ENCODE measurements around the gene ADD3. TPM values are rescaled to one million over a fixed set of nuclear protein-coding genes. Genes with fewer than 3 reads are reported as not detected.
"Not testable (repeated sequence)": the region's sequence is repeated elsewhere in the genome, so short reads cannot be mapped to it uniquely, and the experiment has no call there.

The ADD3 gene
- total and polyA plus RNA-seq, 5 experiments from 2014 or later, result 332 to 405 (median 358) TPM

GRCh38 chr10:110109511-110109910, 101.7 kb downstream of the ADD3 start:
- H3K4me3 Mint-ChIP-seq, result no peak overlapping the region
- DNase-seq (no peak), ATAC-seq (no peak)
- H3K36me3 Mint-ChIP-seq, result peaks cover 12 to 79% (median 18%) of the 10 kb centered on the region in 3 donors
- POLR2A ChIA-PET, result interaction anchor here (1.0 kb wide), 1 partner anchor 33 kb away, joined by 4 read pairs; no protein-coding TSS in a partner anchor
- no peaks in the 10 kb centered on the region for H3K27me3 Mint-ChIP-seq
- H3K27ac Mint-ChIP-seq, result peak overlapping the region in 5 of 10 donors; percentile 13 to 81 (median 68)
- H3K4me1 Mint-ChIP-seq, result peaks cover 7 to 30% (median 21%) of the 10 kb centered on the region in 4 donors
- no peaks in the 10 kb centered on the region for H3K9me3 Mint-ChIP-seq

GRCh38 chr10:110110338-110110737, 102.6 kb downstream of the ADD3 start:
- Mint-ChIP-seq H3K9me3 (no peaks in the 10 kb centered on the region), H3K4me1 (peaks cover 7 to 30% (median 20%) of the 10 kb centered on the region in 4 donors), H3K27ac (peak overlapping the region; percentile 52 to 83 (median 72)), H3K4me3 (no peak overlapping the region), H3K27me3 (no peaks in the 10 kb centered on the region), H3K36me3 (peaks cover 13 to 83% (median 21%) of the 10 kb centered on the region in 3 donors)
- POLR2A ChIA-PET, result interaction anchor here (1.0 kb wide), 1 partner anchor 34 kb away, joined by 4 read pairs; no protein-coding TSS in a partner anchor
- DNase-seq (no peak), ATAC-seq (no peak)

GRCh38 chr10:110113670-110114337, 106.0 kb downstream of the ADD3 start:
- ATAC-seq, result no peak
- Mint-ChIP-seq H3K9me3 (no peaks in the 10 kb centered on the region), H3K4me1 (peaks cover 0 to 24% (median 10%) of the 10 kb centered on the region in 4 donors), H3K27ac (peak overlapping the region in 9 of 10 donors; percentile 0 to 74 (median 47)), H3K27me3 (no peaks in the 10 kb centered on the region), H3K4me3 (no peak overlapping the region), H3K36me3 (peaks cover 13 to 95% (median 32%) of the 10 kb centered on the region in 3 donors)
- POLR2A ChIA-PET, result no interaction called here
- no peak for DNase-seq

DNA sequence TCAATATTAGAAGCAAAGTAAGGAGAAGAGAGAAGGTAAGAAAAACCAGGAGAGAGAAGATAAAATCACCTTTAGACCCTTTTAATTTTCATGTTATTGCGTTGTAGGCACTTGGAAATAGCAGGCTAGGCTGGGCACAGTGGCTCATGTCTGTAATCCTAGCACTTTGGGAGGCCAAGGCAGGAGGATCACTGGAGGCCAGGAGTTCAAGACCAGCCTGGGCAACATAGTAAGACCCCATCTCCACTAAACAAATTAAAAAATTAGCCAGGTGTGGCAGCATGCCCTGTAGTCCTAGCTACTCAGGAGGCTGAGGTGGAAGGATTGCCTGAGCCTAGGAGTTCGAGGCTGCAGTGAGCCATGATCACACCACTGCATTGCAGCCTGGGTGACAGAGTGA, 106.9 kb downstream of the ADD3 start:
- Mint-ChIP-seq H3K36me3 (peaks cover 13 to 95% (median 40%) of the 10 kb centered on the region in 3 donors), H3K27ac (peak overlapping the region in 7 of 10 donors; percentile 5 to 89 (median 44)), H3K4me1 (peaks cover 0 to 18% (median 10%) of the 10 kb centered on the region in 4 donors)
- POLR2A ChIA-PET, result interaction anchor here (0.7 kb wide), 1 partner anchor 92 kb away, joined by 6 read pairs; no protein-coding TSS in a partner anchor
- ATAC-seq, H3K9me3 Mint-ChIP-seq, H3K27me3 Mint-ChIP-seq, DNase-seq, H3K4me3 Mint-ChIP-seq: not testable (repeated sequence)

DNA sequence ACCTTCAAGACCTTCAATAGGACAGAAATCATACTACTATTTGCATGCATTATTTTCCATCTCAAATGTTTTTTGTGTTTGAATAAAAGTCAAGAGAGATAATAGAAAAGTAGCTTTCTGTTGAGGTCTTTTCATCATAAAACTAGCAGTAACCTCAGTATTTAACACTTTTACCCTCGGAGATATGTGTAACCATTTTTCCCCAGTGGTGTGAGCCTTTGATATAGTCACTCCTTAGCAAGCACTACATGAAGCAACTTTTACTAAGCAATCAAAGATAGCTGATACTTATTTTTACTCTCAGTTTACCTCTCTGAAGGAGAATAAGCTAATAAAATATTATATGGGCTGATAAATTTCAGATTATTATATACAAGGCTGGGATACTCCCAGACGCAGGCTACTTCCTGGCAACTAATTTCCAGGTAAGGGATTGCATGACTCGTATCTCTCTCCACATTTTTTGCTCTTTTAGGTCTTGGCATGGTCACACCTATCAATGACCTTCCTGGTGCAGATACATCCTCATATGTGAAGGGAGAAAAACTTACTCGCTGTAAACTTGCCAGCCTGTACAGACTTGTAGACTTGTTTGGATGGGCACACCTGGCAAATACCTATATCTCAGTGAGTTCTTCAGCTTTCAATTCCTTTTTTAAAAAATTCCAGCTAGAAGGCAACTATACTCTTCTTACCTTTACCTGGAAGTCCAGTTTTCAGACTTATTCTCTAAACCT, 108.2 kb downstream of the ADD3 start:
- no peak for DNase-seq
- Mint-ChIP-seq H3K4me1 (peaks cover 0 to 10% (median 5%) of the 10 kb centered on the region in 4 donors), H3K27me3 (no peaks in the 10 kb centered on the region), H3K36me3 (peaks cover 13 to 92% (median 46%) of the 10 kb centered on the region in 3 donors), H3K27ac (peak overlapping the region in 9 of 10 donors; percentile 48 to 89 (median 69)), H3K4me3 (no peak overlapping the region), H3K9me3 (no peaks in the 10 kb centered on the region)
- POLR2A ChIA-PET, result no interaction called here
- no peak for ATAC-seq

DNA sequence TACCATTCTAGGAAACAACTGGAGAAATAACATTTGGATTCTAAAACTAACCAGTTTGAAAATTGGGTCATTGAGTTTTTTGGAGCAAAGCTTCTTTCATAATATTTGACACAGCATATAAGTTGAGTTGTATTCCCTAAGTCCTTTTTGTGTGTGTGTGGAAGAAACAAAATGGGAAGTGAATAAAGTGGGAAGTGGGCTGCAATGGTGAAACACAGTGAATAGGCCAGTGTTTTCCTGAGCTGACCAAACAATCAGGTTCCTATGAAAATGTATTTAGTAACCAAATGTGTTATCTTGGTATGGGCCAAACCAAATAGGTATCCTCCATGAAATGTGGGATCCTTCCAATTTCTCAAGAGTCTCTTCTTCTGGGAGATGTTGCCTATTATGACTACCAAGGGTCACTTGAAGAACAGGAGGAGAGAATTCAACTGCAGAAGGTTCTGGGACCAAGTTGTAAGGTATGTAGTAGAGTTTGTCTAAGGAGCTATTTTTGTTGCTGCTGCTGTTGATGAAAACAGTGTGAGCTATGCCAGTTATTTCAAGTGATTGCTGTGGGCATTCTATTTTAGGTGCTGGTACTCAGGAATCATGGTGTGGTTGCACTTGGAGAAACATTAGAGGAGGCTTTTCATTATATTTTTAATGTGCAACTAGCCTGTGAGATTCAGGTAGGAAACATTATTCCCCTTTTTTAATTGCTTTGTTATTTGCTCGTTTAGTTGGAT, 111.3 kb downstream of the ADD3 start:
- Mint-ChIP-seq H3K4me3 (no peak overlapping the region), H3K27me3 (no peaks in the 10 kb centered on the region), H3K4me1 (peaks cover 0 to 9% (median 4%) of the 10 kb centered on the region in 4 donors), H3K36me3 (peaks cover 5 to 95% (median 39%) of the 10 kb centered on the region in 3 donors), H3K27ac (peak overlapping the region in 8 of 10 donors; percentile 1 to 68 (median 45)), H3K9me3 (no peaks in the 10 kb centered on the region)
- ATAC-seq (no peak), DNase-seq (no peak)
- POLR2A ChIA-PET, result interaction anchor here (1.5 kb wide), 1 partner anchor 42 kb away, joined by 6 read pairs; no protein-coding TSS in a partner anchor

GRCh38 chr10:110123594-110123993, 115.8 kb downstream of the ADD3 start:
- H3K4me1 Mint-ChIP-seq, result peaks cover 0 to 2% (median 0%) of the 10 kb centered on the region in 4 donors
- H3K36me3 Mint-ChIP-seq, result peaks cover 6 to 91% (median 39%) of the 10 kb centered on the region in 3 donors
- POLR2A ChIA-PET, result no interaction called here
- no peaks in the 10 kb centered on the region for H3K9me3 Mint-ChIP-seq
- DNase-seq (no peak), ATAC-seq (no peak)
- H3K4me3 Mint-ChIP-seq, result no peak overlapping the region
- peak overlapping the region in 4 of 10 donors; percentile 3 to 61 (median 31) for H3K27ac Mint-ChIP-seq
- no peaks in the 10 kb centered on the region for H3K27me3 Mint-ChIP-seq

GRCh38 chr10:110129490-110129889, 121.7 kb downstream of the ADD3 start:
- Mint-ChIP-seq H3K36me3 (peaks cover 6 to 92% (median 28%) of the 10 kb centered on the region in 3 donors), H3K27ac (peak overlapping the region in 5 of 10 donors; percentile 22 to 83 (median 25)), H3K9me3 (no peaks in the 10 kb centered on the region), H3K4me3 (no peak overlapping the region), H3K4me1 (peaks cover 0 to 4% (median 2%) of the 10 kb centered on the region in 4 donors), H3K27me3 (no peaks in the 10 kb centered on the region)
- DNase-seq, result no peak
- POLR2A ChIA-PET, result interaction anchor here (0.9 kb wide), 1 partner anchor 150 kb away, joined by 3 read pairs; no protein-coding TSS in a partner anchor
- ATAC-seq, result no peak

- Mint-ChIP-seq H3K9me3 (no peaks in the 10 kb centered on the region), H3K4me1 (peaks cover 4 to 29% (median 8%) of the 10 kb centered on the region in 4 donors), H3K27ac (peak overlapping the region in 3 of 10 donors; percentile 32 to 69 (median 46)), H3K4me3 (no peak overlapping the region), H3K27me3 (no peaks in the 10 kb centered on the region), H3K36me3 (peaks cover 0 to 53% (median 9%) of the 10 kb centered on the region in 3 donors)
- POLR2A ChIA-PET, result no interaction called here
- DNase-seq, result no peak
- no peak for ATAC-seq
Measured at GRCh38 chr10:110134917-110135316, 127.1 kb downstream of the ADD3 start.

GRCh38 chr10:110135836-110136235, 128.1 kb downstream of the ADD3 start:
- peaks cover 4 to 29% (median 8%) of the 10 kb centered on the region in 4 donors for H3K4me1 Mint-ChIP-seq
- not testable (repeated sequence) for H3K4me3 Mint-ChIP-seq, DNase-seq, H3K27ac Mint-ChIP-seq, ATAC-seq, H3K27me3 Mint-ChIP-seq, H3K9me3 Mint-ChIP-seq
- H3K36me3 Mint-ChIP-seq, result peaks cover 0 to 45% (median 5%) of the 10 kb centered on the region in 3 donors
- POLR2A ChIA-PET, result interaction anchor here (0.7 kb wide), 1 partner anchor 152 kb away, joined by 4 read pairs; no protein-coding TSS in a partner anchor

- peak overlapping the region in 4 of 10 donors; percentile 4 to 39 (median 18) for H3K27ac Mint-ChIP-seq
- peak; percentile 63 to 71 for ATAC-seq
- POLR2A ChIA-PET, result interaction anchor here (1.0 to 2.1 kb wide), 2 partner anchors 74 to 84 kb away, joined by 3 to 6 read pairs; no protein-coding TSS in a partner anchor
- H3K4me1 Mint-ChIP-seq, result peaks cover 9 to 40% (median 16%) of the 10 kb centered on the region in 4 donors
- H3K4me3 Mint-ChIP-seq, result no peak overlapping the region
- H3K36me3 Mint-ChIP-seq, result peaks cover 0 to 33% (median 5%) of the 10 kb centered on the region in 3 donors
- no peaks in the 10 kb centered on the region for H3K27me3 Mint-ChIP-seq
- H3K9me3 Mint-ChIP-seq, result no peaks in the 10 kb centered on the region
- peak in 4 of 10 donors; percentile 11 to 67 (median 66) for DNase-seq
Measured at GRCh38 chr10:110137142-110137545, 129.4 kb downstream of the ADD3 start.
